ES-I3 (cell line): ENCODE measurements around the gene AIMP1.
"Not testable (repeated sequence)": the region's sequence is repeated elsewhere in the genome, so short reads cannot be mapped to it uniquely, and the experiment has no call there.

ENCODE experiments used
- H3K36me3 ChIP-seq: 2 replicates; pipeline ENCODE4 v1.6.1; 2013; ENCODE audit warnings: mild to moderate bottlenecking, low read length, control low read depth, moderate library complexity; ENCODE audit not compliant: insufficient read depth
- H3K4me1 ChIP-seq: 2 replicates; pipeline ENCODE4 v1.6.1; 2013; ENCODE audit warnings: mild to moderate bottlenecking, control low read depth, low read length; ENCODE audit not compliant: insufficient read depth
- H3K9ac ChIP-seq: 2 replicates; pipeline ENCODE4 v1.6.1; 2013; ENCODE audit warnings: low read depth, mild to moderate bottlenecking, low read length, moderate library complexity
- H3K9me3 ChIP-seq: 2 replicates; pipeline ENCODE4 v1.6.1; 2013; ENCODE audit warnings: mild to moderate bottlenecking, low read length, moderate library complexity; ENCODE audit not compliant: control insufficient read depth, insufficient read depth

The AIMP1 gene

GRCh38 chr4:106321168-106321567 is 4.8 kb downstream of the AIMP1 start:
- H3K9me3 ChIP-seq, H3K4me1 ChIP-seq, H3K9ac ChIP-seq, H3K36me3 ChIP-seq: not testable (repeated sequence)

- not testable (repeated sequence) for H3K36me3 ChIP-seq, H3K9ac ChIP-seq, H3K4me1 ChIP-seq, H3K9me3 ChIP-seq
Observed at GRCh38 chr4:106321814-106322213, 5.5 kb downstream of the AIMP1 start.

- Histone ChIP-seq H3K9me3 (no peaks in the 10 kb centered on the region), H3K9ac (no peak overlapping the region), H3K4me1 (no peaks in the 10 kb centered on the region), H3K36me3 (no peaks in the 10 kb centered on the region; the same call in 1 of the 2 replicates)
Observed at GRCh38 chr4:106323119-106323518, 6.8 kb downstream of the AIMP1 start.

GRCh38 chr4:106325800-106326199 is 9.4 kb downstream of the AIMP1 start:
- Histone ChIP-seq H3K9ac (no peak overlapping the region), H3K36me3 (no peaks in the 10 kb centered on the region; the same call in 1 of the 2 replicates)

GRCh38 chr4:106329041-106329618 is 12.8 kb downstream of the AIMP1 start:
- no peaks in the 10 kb centered on the region for H3K9me3 ChIP-seq
- no peaks in the 10 kb centered on the region for H3K4me1 ChIP-seq
- peaks cover 6% of the 10 kb centered on the region for H3K36me3 ChIP-seq
- no peak overlapping the region for H3K9ac ChIP-seq

More at GRCh38 chr4:106325800-106326199, 9.4 kb downstream of the AIMP1 start:
- H3K9me3 ChIP-seq = no peaks in the 10 kb centered on the region
- H3K4me1 ChIP-seq = no peaks in the 10 kb centered on the region

- Histone ChIP-seq H3K9me3 (no peaks in the 10 kb centered on the region), H3K36me3 (peaks cover 16% of the 10 kb centered on the region), H3K4me1 (no peaks in the 10 kb centered on the region), H3K9ac (no peak overlapping the region)
Observed at GRCh38 chr4:106333186-106333585, 16.8 kb downstream of the AIMP1 start.

GRCh38 chr4:106334741-106335470 is 18.6 kb downstream of the AIMP1 start:
- peaks cover 16% of the 10 kb centered on the region for H3K36me3 ChIP-seq
- no peaks in the 10 kb centered on the region for H3K4me1 ChIP-seq
- H3K9ac ChIP-seq = no peak overlapping the region

GRCh38 chr4:106336618-106337017 is 20.3 kb downstream of the AIMP1 start:
- Histone ChIP-seq H3K9me3 (no peaks in the 10 kb centered on the region), H3K4me1 (no peaks in the 10 kb centered on the region), H3K36me3 (peaks cover 14% of the 10 kb centered on the region), H3K9ac (no peak overlapping the region)

More at GRCh38 chr4:106334741-106335470, 18.6 kb downstream of the AIMP1 start:
- H3K9me3 ChIP-seq = no peaks in the 10 kb centered on the region

- no peak overlapping the region for H3K9ac ChIP-seq
- H3K9me3 ChIP-seq = no peaks in the 10 kb centered on the region
- H3K4me1 ChIP-seq = no peaks in the 10 kb centered on the region
- peaks cover 13% of the 10 kb centered on the region; the same call in 1 of the 2 replicates for H3K36me3 ChIP-seq
Observed at GRCh38 chr4:106337916-106338315, 21.6 kb downstream of the AIMP1 start.

- Histone ChIP-seq H3K9ac (no peak overlapping the region), H3K36me3 (peaks cover 13% of the 10 kb centered on the region; the same call in 1 of the 2 replicates), H3K9me3 (no peaks in the 10 kb centered on the region), H3K4me1 (no peaks in the 10 kb centered on the region)
Observed at GRCh38 chr4:106338671-106339070, 22.3 kb downstream of the AIMP1 start.

- no peaks in the 10 kb centered on the region for H3K9me3 ChIP-seq
- peaks cover 9% of the 10 kb centered on the region; the same call in 1 of the 2 replicates for H3K36me3 ChIP-seq
- H3K9ac ChIP-seq = no peak overlapping the region
Observed at GRCh38 chr4:106339431-106339830, 23.1 kb downstream of the AIMP1 start.

GRCh38 chr4:106340774-106341173 is 24.4 kb downstream of the AIMP1 start:
- Histone ChIP-seq H3K36me3 (peaks cover 9% of the 10 kb centered on the region; the same call in 1 of the 2 replicates), H3K9me3 (no peaks in the 10 kb centered on the region)

More at GRCh38 chr4:106339431-106339830, 23.1 kb downstream of the AIMP1 start:
- no peaks in the 10 kb centered on the region for H3K4me1 ChIP-seq

GRCh38 chr4:106343865-106344646 is 27.7 kb downstream of the AIMP1 start:
- H3K9me3 ChIP-seq = no peaks in the 10 kb centered on the region
- H3K9ac ChIP-seq = no peak overlapping the region
- no peaks in the 10 kb centered on the region for H3K4me1 ChIP-seq
- no peaks in the 10 kb centered on the region; the same call in 1 of the 2 replicates for H3K36me3 ChIP-seq

More at GRCh38 chr4:106340774-106341173, 24.4 kb downstream of the AIMP1 start:
- no peak overlapping the region for H3K9ac ChIP-seq
- H3K4me1 ChIP-seq = no peaks in the 10 kb centered on the region

GRCh38 chr4:106344647-106344970 is 28.3 kb downstream of the AIMP1 start:
- no peaks in the 10 kb centered on the region for H3K36me3 ChIP-seq
- no peaks in the 10 kb centered on the region for H3K9me3 ChIP-seq
- H3K4me1 ChIP-seq = no peaks in the 10 kb centered on the region
- no peak overlapping the region for H3K9ac ChIP-seq
